Subcutaneous adipose tissue (tissue), 4 donors: ENCODE measurements around the gene MTRR. TPM values are rescaled to one million over a fixed set of nuclear protein-coding genes. Genes with fewer than 3 reads are reported as not detected.

ENCODE experiments used
- CTCF ChIP-seq: fragments of 450-650 bp; IDR thresholded peaks from one replicate; pipeline ENCODE4 v1.5.1; 2016; ENCODE audit warnings: low read depth, mild to moderate bottlenecking, control low read depth, antibody characterized with exemption, moderate library complexity
- total RNA-seq, 4 donors: library from RNA; depleted of rRNA; stranded (reverse); fragments of >200 nt; gene quantifications; one replicate each; pipeline ENCODE4 v1.1.0, GENCODE V29; 2016

MTRR gene
- total RNA-seq, 4 donors from 2014 or later: 25.4 to 58.7 (median 31.8) TPM

- TF ChIP-seq CTCF: no peak
Observed at GRCh38 chr5:7894439-7894838, 25.5 kb downstream of the MTRR start.

GRCh38 chr5:7894860-7895259 lies 25.9 kb downstream of the MTRR start:
- TF ChIP-seq CTCF: no peak

GRCh38 chr5:7897014-7897600 lies 28.2 kb downstream of the MTRR start:
- TF ChIP-seq CTCF: no peak

- no peak for TF ChIP-seq CTCF
Observed at GRCh38 chr5:7902201-7902600, 33.3 kb downstream of the MTRR start.

- TF ChIP-seq CTCF: no peak
Observed at GRCh38 chr5:7902666-7903625, 34.0 kb downstream of the MTRR start.

GRCh38 chr5:7904170-7904569 lies 35.2 kb downstream of the MTRR start:
- no peak for TF ChIP-seq CTCF

- TF ChIP-seq CTCF: no peak
Observed at GRCh38 chr5:7907612-7908011, 38.7 kb downstream of the MTRR start.
